ENCODE results near the gene SCARB2.

SCARB2 gene

GRCh38 chr4:76200771-76201231 lies 12.8 kb downstream of the SCARB2 start:
- Histone ChIP-seq H3K36me3 (ENCODE audit: insufficient read depth, low read length) (peaks cover 6% of the 10 kb centered on the region; the same call in 1 of the 2 replicates), H3K4me3 (ENCODE audit: low read depth, low read length) (no peak overlapping the region), H3K79me2 (ENCODE audit: control insufficient read depth, insufficient read depth, low read length, unreplicated experiment) (peaks cover 97% of the 10 kb centered on the region), H3K27ac (ENCODE audit: low read depth, low read length) (no peak overlapping the region), H3K27me3 (ENCODE audit: insufficient read depth, low read length) (no peaks in the 10 kb centered on the region), H3K4me1 (ENCODE audit: control insufficient read depth, insufficient read depth, low read length, unreplicated experiment) (peaks cover 60% of the 10 kb centered on the region), H2AFZ (ENCODE audit: low read length, unreplicated experiment) (no peak overlapping the region)

- peaks cover 92% of the 10 kb centered on the region for H3K79me2 ChIP-seq (ENCODE audit: control insufficient read depth, insufficient read depth, low read length, unreplicated experiment)
- peak overlapping the region; percentile 83 for H3K27ac ChIP-seq (ENCODE audit: low read depth, low read length)
- H3K4me1 ChIP-seq (ENCODE audit: control insufficient read depth, insufficient read depth, low read length, unreplicated experiment), result peaks cover 66% of the 10 kb centered on the region
- H3K4me3 ChIP-seq (ENCODE audit: low read depth, low read length), result no peak overlapping the region
- H3K27me3 ChIP-seq (ENCODE audit: insufficient read depth, low read length), result no peaks in the 10 kb centered on the region
- no peak overlapping the region for H2AFZ ChIP-seq (ENCODE audit: low read length, unreplicated experiment)
- peaks cover 11% of the 10 kb centered on the region; the same call in 1 of the 2 replicates for H3K36me3 ChIP-seq (ENCODE audit: insufficient read depth, low read length)
Measured at GRCh38 chr4:76199664-76200211, 13.9 kb downstream of the SCARB2 start.

GRCh38 chr4:76198411-76199237 lies 15.0 kb downstream of the SCARB2 start:
- peak overlapping the region; percentile 51 for H3K4me3 ChIP-seq (ENCODE audit: low read depth, low read length)
- peaks cover 11% of the 10 kb centered on the region; the same call in 1 of the 2 replicates for H3K36me3 ChIP-seq (ENCODE audit: insufficient read depth, low read length)
- peaks cover 69% of the 10 kb centered on the region for H3K4me1 ChIP-seq (ENCODE audit: control insufficient read depth, insufficient read depth, low read length, unreplicated experiment)
- peaks cover 86% of the 10 kb centered on the region for H3K79me2 ChIP-seq (ENCODE audit: control insufficient read depth, insufficient read depth, low read length, unreplicated experiment)
- no peak overlapping the region for H2AFZ ChIP-seq (ENCODE audit: low read length, unreplicated experiment)
- H3K27ac ChIP-seq (ENCODE audit: low read depth, low read length), result peak overlapping the region; percentile 83
- no peaks in the 10 kb centered on the region for H3K27me3 ChIP-seq (ENCODE audit: insufficient read depth, low read length)

- Histone ChIP-seq H3K4me1 (ENCODE audit: control insufficient read depth, insufficient read depth, low read length, unreplicated experiment) (peaks cover 71% of the 10 kb centered on the region), H2AFZ (ENCODE audit: low read length, unreplicated experiment) (no peak overlapping the region), H3K27ac (ENCODE audit: low read depth, low read length) (peak overlapping the region; percentile 83), H3K4me3 (ENCODE audit: low read depth, low read length) (peak overlapping the region; percentile 51), H3K79me2 (ENCODE audit: control insufficient read depth, insufficient read depth, low read length, unreplicated experiment) (peaks cover 86% of the 10 kb centered on the region), H3K36me3 (ENCODE audit: insufficient read depth, low read length) (peaks cover 15% of the 10 kb centered on the region; the same call in 1 of the 2 replicates), H3K27me3 (ENCODE audit: insufficient read depth, low read length) (no peaks in the 10 kb centered on the region)
Measured at GRCh38 chr4:76197971-76198410, 15.6 kb downstream of the SCARB2 start.

- peaks cover 85% of the 10 kb centered on the region for H3K79me2 ChIP-seq (ENCODE audit: control insufficient read depth, insufficient read depth, low read length, unreplicated experiment)
- peak overlapping the region; percentile 83 for H3K27ac ChIP-seq (ENCODE audit: low read depth, low read length)
- H3K4me1 ChIP-seq (ENCODE audit: control insufficient read depth, insufficient read depth, low read length, unreplicated experiment), result peaks cover 71% of the 10 kb centered on the region
Measured at GRCh38 chr4:76197031-76197743, 16.4 kb downstream of the SCARB2 start.

GRCh38 chr4:76196376-76196775 lies 17.2 kb downstream of the SCARB2 start:
- Histone ChIP-seq H2AFZ (ENCODE audit: low read length, unreplicated experiment) (no peak overlapping the region), H3K36me3 (ENCODE audit: insufficient read depth, low read length) (peaks cover 29% of the 10 kb centered on the region), H3K79me2 (ENCODE audit: control insufficient read depth, insufficient read depth, low read length, unreplicated experiment) (peaks cover 87% of the 10 kb centered on the region), H3K4me1 (ENCODE audit: control insufficient read depth, insufficient read depth, low read length, unreplicated experiment) (peaks cover 71% of the 10 kb centered on the region), H3K27ac (ENCODE audit: low read depth, low read length) (peak overlapping the region; percentile 83), H3K4me3 (ENCODE audit: low read depth, low read length) (no peak overlapping the region), H3K27me3 (ENCODE audit: insufficient read depth, low read length) (no peaks in the 10 kb centered on the region)

More at GRCh38 chr4:76197031-76197743, 16.4 kb downstream of the SCARB2 start:
- peaks cover 23% of the 10 kb centered on the region for H3K36me3 ChIP-seq (ENCODE audit: insufficient read depth, low read length)
- H2AFZ ChIP-seq (ENCODE audit: low read length, unreplicated experiment), result no peak overlapping the region
- 0 out of 2 replicates have a peak overlapping the region, but pooled peaks have one; percentile 5 for H3K4me3 ChIP-seq (ENCODE audit: low read depth, low read length)
- no peaks in the 10 kb centered on the region for H3K27me3 ChIP-seq (ENCODE audit: insufficient read depth, low read length)

- Histone ChIP-seq H3K36me3 (ENCODE audit: insufficient read depth, low read length) (peaks cover 33% of the 10 kb centered on the region), H3K4me3 (ENCODE audit: low read depth, low read length) (no peak overlapping the region), H3K27me3 (ENCODE audit: insufficient read depth, low read length) (no peaks in the 10 kb centered on the region), H3K79me2 (ENCODE audit: control insufficient read depth, insufficient read depth, low read length, unreplicated experiment) (peaks cover 85% of the 10 kb centered on the region), H3K4me1 (ENCODE audit: control insufficient read depth, insufficient read depth, low read length, unreplicated experiment) (peaks cover 68% of the 10 kb centered on the region), H3K27ac (ENCODE audit: low read depth, low read length) (peak overlapping the region; percentile 96), H2AFZ (ENCODE audit: low read length, unreplicated experiment) (no peak overlapping the region)
Measured at GRCh38 chr4:76195326-76195725, 18.3 kb downstream of the SCARB2 start.

- Histone ChIP-seq H3K27me3 (ENCODE audit: insufficient read depth, low read length) (no peaks in the 10 kb centered on the region), H3K79me2 (ENCODE audit: control insufficient read depth, insufficient read depth, low read length, unreplicated experiment) (peaks cover 79% of the 10 kb centered on the region), H3K27ac (ENCODE audit: low read depth, low read length) (peak overlapping the region; percentile 96), H3K4me3 (ENCODE audit: low read depth, low read length) (peak overlapping the region; percentile 43; the same call in 1 of the 2 replicates), H3K36me3 (ENCODE audit: insufficient read depth, low read length) (peaks cover 36% of the 10 kb centered on the region), H2AFZ (ENCODE audit: low read length, unreplicated experiment) (no peak overlapping the region), H3K4me1 (ENCODE audit: control insufficient read depth, insufficient read depth, low read length, unreplicated experiment) (peaks cover 58% of the 10 kb centered on the region)
Measured at GRCh38 chr4:76194325-76194724, 19.3 kb downstream of the SCARB2 start.

- Histone ChIP-seq H3K79me2 (ENCODE audit: control insufficient read depth, insufficient read depth, low read length, unreplicated experiment) (peaks cover 70% of the 10 kb centered on the region), H3K4me1 (ENCODE audit: control insufficient read depth, insufficient read depth, low read length, unreplicated experiment) (peaks cover 41% of the 10 kb centered on the region), H2AFZ (ENCODE audit: low read length, unreplicated experiment) (no peak overlapping the region), H3K4me3 (ENCODE audit: low read depth, low read length) (no peak overlapping the region), H3K27ac (ENCODE audit: low read depth, low read length) (no peak overlapping the region), H3K27me3 (ENCODE audit: insufficient read depth, low read length) (no peaks in the 10 kb centered on the region), H3K36me3 (ENCODE audit: insufficient read depth, low read length) (peaks cover 34% of the 10 kb centered on the region)
Measured at GRCh38 chr4:76192236-76192635, 21.4 kb downstream of the SCARB2 start.

GRCh38 chr4:76188557-76188956 lies 25.1 kb downstream of the SCARB2 start:
- H3K4me3 ChIP-seq (ENCODE audit: low read depth, low read length), result no peak overlapping the region
- H2AFZ ChIP-seq (ENCODE audit: low read length, unreplicated experiment), result no peak overlapping the region
- peaks cover 7% of the 10 kb centered on the region for H3K4me1 ChIP-seq (ENCODE audit: control insufficient read depth, insufficient read depth, low read length, unreplicated experiment)
- peaks cover 62% of the 10 kb centered on the region for H3K79me2 ChIP-seq (ENCODE audit: control insufficient read depth, insufficient read depth, low read length, unreplicated experiment)
- no peak overlapping the region for H3K27ac ChIP-seq (ENCODE audit: low read depth, low read length)
- peaks cover 37% of the 10 kb centered on the region for H3K36me3 ChIP-seq (ENCODE audit: insufficient read depth, low read length)
- no peaks in the 10 kb centered on the region for H3K27me3 ChIP-seq (ENCODE audit: insufficient read depth, low read length)
